HG02623 (cell line): ENCODE measurements around the gene MEGF11.

Source experiments
- ATAC-seq: cut with Tn5 transposase; IDR thresholded peaks from one replicate; pipeline ENCODE4 v1.9.1; 2021; ENCODE audit warnings: moderate library complexity; ENCODE audit not compliant: unreplicated experiment

Gene MEGF11

GRCh38 chr15:66124651-66125050 is 128.9 kb downstream of the MEGF11 start:
- no peak for ATAC-seq

GRCh38 chr15:66123799-66124198 is 129.8 kb downstream of the MEGF11 start:
- no peak for ATAC-seq

GRCh38 chr15:66120422-66120821 is 133.1 kb downstream of the MEGF11 start:
- no peak for ATAC-seq

GRCh38 chr15:66117841-66118240 is 135.7 kb downstream of the MEGF11 start:
- no peak for ATAC-seq

DNA sequence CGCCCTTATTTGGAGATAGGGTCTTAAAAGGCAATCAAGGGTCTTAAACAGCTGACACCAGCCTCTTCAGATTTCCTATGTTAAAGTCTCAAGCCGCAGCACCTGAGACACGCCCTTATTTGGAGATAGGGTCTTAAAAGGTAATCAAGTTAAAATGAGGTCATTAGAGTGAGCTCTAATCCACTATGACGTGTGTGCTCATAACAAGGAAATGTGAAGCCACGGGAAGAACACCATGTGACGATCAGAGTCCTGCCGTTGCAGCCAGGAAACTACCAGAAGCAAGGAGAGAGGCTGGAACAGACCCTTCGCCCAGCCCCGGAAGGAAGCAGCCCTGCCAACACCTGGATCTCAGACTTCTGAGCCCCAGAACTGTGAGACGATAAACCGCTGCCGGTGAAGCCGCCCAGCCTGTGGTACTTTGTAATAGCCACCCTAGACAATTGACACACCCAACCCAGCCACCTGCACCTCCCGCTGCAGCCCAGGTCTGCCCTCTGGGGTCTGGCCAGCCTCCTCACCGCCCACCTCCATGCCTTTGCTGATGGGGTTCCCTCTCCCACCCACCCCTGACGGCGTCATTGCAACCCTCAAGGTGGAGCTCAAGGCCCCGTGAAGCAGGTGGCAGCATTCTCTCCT is 137.9 kb downstream of the MEGF11 start:
- no peak for ATAC-seq

- ATAC-seq: no peak
These were observed 138.6 kb downstream of the MEGF11 start for GRCh38 chr15:66114863-66115425.

- no peak for ATAC-seq
These were observed 141.2 kb downstream of the MEGF11 start for GRCh38 chr15:66112388-66112787.

- ATAC-seq: no peak
These were observed 142.2 kb downstream of the MEGF11 start for GRCh38 chr15:66111363-66111762.

- ATAC-seq: no peak
These were observed 142.7 kb downstream of the MEGF11 start for GRCh38 chr15:66110864-66111263.

- no peak for ATAC-seq
These were observed 143.7 kb downstream of the MEGF11 start for GRCh38 chr15:66109826-66110225.

GRCh38 chr15:66108483-66109265 is 144.9 kb downstream of the MEGF11 start:
- ATAC-seq: no peak

GRCh38 chr15:66107070-66107469 is 146.5 kb downstream of the MEGF11 start:
- no peak for ATAC-seq

DNA sequence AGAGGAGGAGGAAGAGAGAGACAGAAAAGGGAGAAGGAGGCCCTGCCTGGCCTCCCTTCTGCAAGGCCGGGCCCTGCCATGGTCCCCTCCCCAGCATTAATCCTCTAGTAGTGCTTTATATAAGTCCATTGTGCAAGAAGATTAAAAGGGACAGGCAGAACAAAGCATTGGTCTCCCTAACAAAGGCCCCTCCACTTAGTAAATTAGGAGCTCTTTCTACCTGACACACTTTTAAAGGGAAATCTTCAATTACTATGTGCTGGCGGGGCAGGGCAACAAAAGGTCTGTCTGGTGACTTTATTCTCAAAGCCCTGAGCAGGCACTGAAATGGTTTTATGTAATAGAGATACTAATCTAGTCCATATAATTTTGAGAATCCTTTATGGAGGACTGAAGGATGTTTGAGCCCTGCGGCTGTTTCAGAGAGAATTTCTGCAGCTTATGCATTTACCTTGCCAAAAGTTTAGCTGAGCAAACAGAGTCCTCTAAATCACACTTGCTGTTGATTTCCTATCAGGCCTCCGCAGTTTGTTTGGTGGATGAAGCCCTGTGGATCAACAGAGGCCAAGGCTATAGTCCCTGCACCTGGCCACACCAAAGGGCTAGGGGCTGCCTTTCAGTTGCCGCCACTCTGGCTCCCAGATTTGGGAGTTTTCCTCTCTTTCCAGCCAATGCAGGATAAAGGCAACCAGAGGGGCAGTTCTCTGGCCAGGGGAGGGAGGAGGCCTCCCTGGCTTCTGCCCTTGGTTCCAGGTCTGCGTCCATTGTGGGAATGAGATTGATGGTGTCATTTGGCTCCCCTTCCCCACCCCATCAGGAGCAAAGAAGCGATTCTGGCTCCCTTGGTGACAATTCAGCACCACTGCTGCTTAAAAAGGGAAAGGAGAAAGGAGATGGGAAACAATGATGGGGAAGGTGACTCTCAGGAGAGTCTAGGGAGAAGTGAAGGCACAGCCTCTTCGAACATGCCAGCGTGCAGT is 148.0 kb downstream of the MEGF11 start:
- ATAC-seq: no peak

GRCh38 chr15:66103293-66103590 is 150.3 kb downstream of the MEGF11 start:
- ATAC-seq: no peak

GRCh38 chr15:66102563-66103292 is 150.8 kb downstream of the MEGF11 start:
- no peak for ATAC-seq

DNA sequence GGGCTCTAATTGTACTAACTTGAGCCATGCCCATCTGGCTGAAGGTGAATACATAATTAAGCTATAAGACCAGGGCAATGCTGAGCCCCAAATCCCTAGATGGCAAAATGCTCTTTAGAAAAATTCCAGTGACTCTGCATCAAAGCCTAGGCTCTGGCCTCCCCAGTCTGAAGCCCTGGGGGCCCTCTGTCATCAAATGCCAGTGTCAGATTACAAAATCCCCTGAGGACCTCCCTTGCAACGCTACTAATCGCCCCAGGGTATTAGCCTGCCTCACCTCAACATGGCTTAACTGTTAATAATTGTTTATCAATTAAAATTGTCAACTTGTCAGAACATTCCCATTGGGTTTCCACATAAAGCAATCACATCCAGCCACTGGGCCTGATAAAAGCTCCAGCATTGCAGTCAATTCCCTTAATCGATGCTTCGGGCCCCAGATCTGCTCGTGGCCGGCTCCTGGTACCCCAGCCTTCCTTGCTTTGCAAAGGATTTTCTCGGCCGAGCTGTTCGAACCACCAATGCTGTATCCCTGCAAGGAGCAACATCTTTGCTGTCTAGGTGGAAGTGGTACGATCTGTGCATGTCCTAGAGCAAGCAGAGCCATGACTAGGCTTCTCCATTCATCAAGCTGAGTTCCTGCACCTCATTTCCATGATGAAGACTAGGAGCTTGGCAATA is 151.7 kb downstream of the MEGF11 start:
- ATAC-seq: no peak

GRCh38 chr15:66100761-66101160 is 152.8 kb downstream of the MEGF11 start:
- ATAC-seq: no peak

GRCh38 chr15:66099950-66100671 is 153.4 kb downstream of the MEGF11 start:
- ATAC-seq: no peak

GRCh38 chr15:66098022-66098363 is 155.6 kb downstream of the MEGF11 start:
- ATAC-seq: no peak
